GM18505 (cell line): ENCODE results near the gene PSMD2.

Experiments used
- ATAC-seq: cut with Tn5 transposase; IDR thresholded peaks from one replicate; pipeline ENCODE4 v1.9.1; 2021; ENCODE audit not compliant: unreplicated experiment
- POLR2A ChIP-seq: IDR thresholded peaks from 4 replicates; pipeline ENCODE4 v1.6.1; 2011; ENCODE audit warnings: borderline replicate concordance; ENCODE audit not compliant: insufficient read depth, insufficient read length; ENCODE audit errors: extremely low read depth

PSMD2 gene

GRCh38 chr3:184316792-184317191, 17.8 kb downstream of the PSMD2 start:
- TF ChIP-seq POLR2A = no peak
- no peak for ATAC-seq

- TF ChIP-seq POLR2A = no peak
- ATAC-seq = no peak
Measured at GRCh38 chr3:184317201-184317600, 18.2 kb downstream of the PSMD2 start.

GRCh38 chr3:184320104-184320445, 21.0 kb downstream of the PSMD2 start:
- ATAC-seq = no peak
- no peak for TF ChIP-seq POLR2A

- no peak for ATAC-seq
- no peak for TF ChIP-seq POLR2A
Measured at GRCh38 chr3:184321666-184322065, 22.6 kb downstream of the PSMD2 start.

- no peak for ATAC-seq
- no peak for TF ChIP-seq POLR2A
Measured at GRCh38 chr3:184322731-184323487, 23.9 kb downstream of the PSMD2 start.

- TF ChIP-seq POLR2A = no peak
Measured at GRCh38 chr3:184323696-184324095, 24.7 kb downstream of the PSMD2 start.

GRCh38 chr3:184325269-184325668, 26.2 kb downstream of the PSMD2 start:
- no peak for ATAC-seq
- TF ChIP-seq POLR2A = no peak

More at GRCh38 chr3:184323696-184324095, 24.7 kb downstream of the PSMD2 start:
- ATAC-seq = no peak

GRCh38 chr3:184325715-184326369, 26.8 kb downstream of the PSMD2 start:
- no peak for ATAC-seq
- no peak for TF ChIP-seq POLR2A

- no peak for ATAC-seq
- TF ChIP-seq POLR2A = no peak
Measured at GRCh38 chr3:184327171-184327570, 28.1 kb downstream of the PSMD2 start.

GRCh38 chr3:184328516-184328915, 29.5 kb downstream of the PSMD2 start:
- no peak for TF ChIP-seq POLR2A
- ATAC-seq = no peak

- ATAC-seq = no peak
Measured at GRCh38 chr3:184332370-184333090, 33.5 kb downstream of the PSMD2 start.

GRCh38 chr3:184333190-184333589, 34.1 kb downstream of the PSMD2 start:
- TF ChIP-seq POLR2A = no peak
- no peak for ATAC-seq

More at GRCh38 chr3:184332370-184333090, 33.5 kb downstream of the PSMD2 start:
- no peak for TF ChIP-seq POLR2A

- ATAC-seq = no peak
- no peak for TF ChIP-seq POLR2A
Measured at GRCh38 chr3:184333700-184334099, 34.7 kb downstream of the PSMD2 start.

GRCh38 chr3:184334470-184335158, 35.6 kb downstream of the PSMD2 start:
- no peak for ATAC-seq
- no peak for TF ChIP-seq POLR2A

GRCh38 chr3:184335291-184335660, 36.2 kb downstream of the PSMD2 start:
- TF ChIP-seq POLR2A = no peak
- no peak for ATAC-seq
